Neutrophil (primary cell): ENCODE results near the gene DOCK9.

Experiments
- H3K27ac ChIP-seq: fragments of 200-600 bp; sonication (generic); 2 replicates; pipeline ENCODE4 v1.5.1; 2016; ENCODE audit warnings: mild to moderate bottlenecking, moderate library complexity
- H3K27me3 ChIP-seq: fragments of 200-600 bp; sonication (generic); 2 replicates; pipeline ENCODE4 v1.6.0; 2016; ENCODE audit warnings: mild to moderate bottlenecking
- H3K36me3 ChIP-seq: fragments of 200-600 bp; sonication (generic); 2 replicates; pipeline ENCODE4 v1.5.1; 2017
- H3K4me1 ChIP-seq, 2 experiments: fragments of 200-600 bp in 1 of 2; sonication (generic) in 1 of 2; 1 replicate in 1 of 2; 2 replicates in 1 of 2; pipeline versions ENCODE4 v1.5.1 to v1.6.1; 2013 to 2016; ENCODE audit warnings: low read depth in 1 of 2, low read length in 1 of 2, mild to moderate bottlenecking in 1 of 2, moderate library complexity in 1 of 2; ENCODE audit not compliant: control insufficient read depth in 1 of 2, insufficient read depth in 1 of 2
- H3K4me3 ChIP-seq, 2 experiments: fragments of 200-600 bp in 1 of 2; sonication (generic) in 1 of 2; 1 replicate in 1 of 2; 2 replicates in 1 of 2; pipeline ENCODE4 v1.5.1; 2013 to 2016; ENCODE audit warnings: low read depth in 1 of 2, low read length in 1 of 2, mild to moderate bottlenecking in 1 of 2, moderate library complexity in 1 of 2
- H3K9me3 ChIP-seq: fragments of 200-600 bp; sonication (generic); 2 replicates; pipeline ENCODE4 v1.5.1; 2016
- CTCF ChIP-seq: fragments of 200-600 bp; sonication (generic); IDR thresholded peaks from 2 replicates; pipeline ENCODE4 v1.5.1; 2016; ENCODE audit warnings: antibody characterized with exemption

Gene DOCK9

GRCh38 chr13:98826146-98826545, 151.7 kb downstream of the DOCK9 start:
- no peaks in the 10 kb centered on the region for H3K36me3 ChIP-seq
- no peak overlapping the region for H3K4me3 ChIP-seq
- no peaks in the 10 kb centered on the region for H3K4me1 ChIP-seq
- no peak overlapping the region for H3K27ac ChIP-seq
- TF ChIP-seq CTCF = no peak
- no peaks in the 10 kb centered on the region for H3K9me3 ChIP-seq
- H3K27me3 ChIP-seq = peaks cover 67% of the 10 kb centered on the region

GRCh38 chr13:98825659-98826058, 152.2 kb downstream of the DOCK9 start:
- H3K27ac ChIP-seq = no peak overlapping the region
- no peak overlapping the region for H3K4me3 ChIP-seq
- H3K4me1 ChIP-seq = no peaks in the 10 kb centered on the region
- no peaks in the 10 kb centered on the region for H3K9me3 ChIP-seq
- no peak for TF ChIP-seq CTCF
- peaks cover 67% of the 10 kb centered on the region for H3K27me3 ChIP-seq
- no peaks in the 10 kb centered on the region for H3K36me3 ChIP-seq

GRCh38 chr13:98824376-98825160, 153.3 kb downstream of the DOCK9 start:
- H3K27me3 ChIP-seq = peaks cover 71% of the 10 kb centered on the region
- no peaks in the 10 kb centered on the region for H3K36me3 ChIP-seq
- no peak for TF ChIP-seq CTCF
- H3K9me3 ChIP-seq = no peaks in the 10 kb centered on the region
- H3K27ac ChIP-seq = no peak overlapping the region
- no peak overlapping the region for H3K4me3 ChIP-seq
- no peaks in the 10 kb centered on the region for H3K4me1 ChIP-seq

GRCh38 chr13:98823442-98823841, 154.4 kb downstream of the DOCK9 start:
- TF ChIP-seq CTCF = no peak
- H3K4me3 ChIP-seq = no peak overlapping the region
- no peaks in the 10 kb centered on the region for H3K4me1 ChIP-seq
- H3K27me3 ChIP-seq = peaks cover 69% of the 10 kb centered on the region
- no peak overlapping the region for H3K27ac ChIP-seq
- H3K36me3 ChIP-seq = no peaks in the 10 kb centered on the region
- H3K9me3 ChIP-seq = no peaks in the 10 kb centered on the region

GRCh38 chr13:98822225-98822606, 155.6 kb downstream of the DOCK9 start:
- H3K27me3 ChIP-seq = peaks cover 60% of the 10 kb centered on the region
- H3K4me3 ChIP-seq = no peak overlapping the region
- H3K27ac ChIP-seq = no peak overlapping the region
- H3K9me3 ChIP-seq = no peaks in the 10 kb centered on the region
- TF ChIP-seq CTCF = no peak
- H3K36me3 ChIP-seq = no peaks in the 10 kb centered on the region
- no peaks in the 10 kb centered on the region for H3K4me1 ChIP-seq
